ENCODE results near the gene MTMR2. TPM values are rescaled to one million over a fixed set of nuclear protein-coding genes. Genes with fewer than 3 reads are reported as not detected.

The MTMR2 gene
- total and polyA plus RNA-seq, 12 donors = 6.9 to 31.6 (median 23.7) TPM

DNA sequence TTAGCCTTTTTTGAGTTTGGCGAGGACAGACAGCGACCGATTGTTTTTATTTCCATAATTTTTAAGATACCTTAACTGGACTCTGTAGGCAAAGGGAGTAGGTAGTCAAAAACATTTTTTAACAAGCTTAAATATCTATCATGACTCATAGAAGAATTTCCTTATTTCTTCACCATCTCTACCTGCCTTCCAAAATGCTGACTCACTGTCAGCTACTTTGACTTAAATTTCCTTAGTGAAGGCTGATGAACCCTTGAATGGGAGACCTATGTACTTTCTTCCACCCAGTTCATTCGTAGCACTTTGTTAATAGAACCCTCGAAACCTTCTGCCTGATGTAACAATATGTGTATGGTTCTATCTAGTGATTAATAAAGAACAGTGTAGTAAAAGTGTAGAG lies 1.1 kb upstream of the MTMR2 start:
- H3K9me3 ChIP-seq (replicated peaks in 1 of 3) = no peaks in the 10 kb centered on the region
- intact Hi-C loops (cut with DNase I) = loop anchor here in 1 of 2 donors (10.0 kb wide), 1 partner anchor 70 kb away; no protein-coding TSS in a partner anchor
- no peaks in the 10 kb centered on the region for H3K27me3 ChIP-seq
- H3K36me3 ChIP-seq (replicated peaks in 1 of 2) = no peaks in the 10 kb centered on the region
- H3K4me3 ChIP-seq = peak overlapping the region in 1 of 4 donors; percentile 82
- no peak for DNase-seq
- H3K27ac ChIP-seq = peak overlapping the region in 1 of 5 donors; percentile 93
- TF ChIP-seq, protein P1, sequence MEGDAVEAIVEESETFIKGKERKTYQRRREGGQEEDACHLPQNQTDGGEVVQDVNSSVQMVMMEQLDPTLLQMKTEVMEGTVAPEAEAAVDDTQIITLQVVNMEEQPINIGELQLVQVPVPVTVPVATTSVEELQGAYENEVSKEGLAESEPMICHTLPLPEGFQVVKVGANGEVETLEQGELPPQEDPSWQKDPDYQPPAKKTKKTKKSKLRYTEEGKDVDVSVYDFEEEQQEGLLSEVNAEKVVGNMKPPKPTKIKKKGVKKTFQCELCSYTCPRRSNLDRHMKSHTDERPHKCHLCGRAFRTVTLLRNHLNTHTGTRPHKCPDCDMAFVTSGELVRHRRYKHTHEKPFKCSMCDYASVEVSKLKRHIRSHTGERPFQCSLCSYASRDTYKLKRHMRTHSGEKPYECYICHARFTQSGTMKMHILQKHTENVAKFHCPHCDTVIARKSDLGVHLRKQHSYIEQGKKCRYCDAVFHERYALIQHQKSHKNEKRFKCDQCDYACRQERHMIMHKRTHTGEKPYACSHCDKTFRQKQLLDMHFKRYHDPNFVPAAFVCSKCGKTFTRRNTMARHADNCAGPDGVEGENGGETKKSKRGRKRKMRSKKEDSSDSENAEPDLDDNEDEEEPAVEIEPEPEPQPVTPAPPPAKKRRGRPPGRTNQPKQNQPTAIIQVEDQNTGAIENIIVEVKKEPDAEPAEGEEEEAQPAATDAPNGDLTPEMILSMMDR (IDR thresholded peaks at IDR 0.05) = no peak
- no peak for TF ChIP-seq POLR2A (IDR thresholded peaks at IDR 0.05)
- peaks cover 8 to 36% of the 10 kb centered on the region in 2 donors for H3K4me1 ChIP-seq (replicated peaks in 1 of 2)
- WGBS, 4 donors = 77 to 87% (median 83%) methylated on average over 5 of the region's 5 CpGs

DNA sequence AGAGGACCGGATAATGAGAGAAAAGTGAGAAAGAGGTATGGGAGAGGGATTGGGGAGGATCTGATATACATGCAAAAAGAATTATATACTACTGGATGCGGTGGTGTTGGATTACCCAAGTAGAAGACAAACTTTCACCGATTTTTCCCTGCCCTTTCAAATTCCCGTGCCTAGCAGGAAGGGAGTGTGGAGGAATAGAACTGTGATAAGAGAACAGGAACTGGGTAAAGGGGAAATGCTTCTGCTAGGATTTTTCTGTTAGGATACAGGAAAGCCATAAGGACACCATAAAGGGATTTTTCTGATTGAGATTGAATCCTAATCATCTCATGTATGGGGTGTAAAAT lies 480 bp upstream of the MTMR2 start:
- no peak for DNase-seq
- intact Hi-C loops (cut with DNase I) = loop anchor here in 1 of 2 donors (10.0 kb wide), 1 partner anchor 70 kb away; no protein-coding TSS in a partner anchor
- Histone ChIP-seq H3K4me1 (replicated peaks in 1 of 2) (peaks cover 8 to 36% of the 10 kb centered on the region in 2 donors), H3K27ac (peak overlapping the region; percentile 56 to 95 (median 90)), H3K9me3 (replicated peaks in 1 of 3) (no peaks in the 10 kb centered on the region), H3K27me3 (no peaks in the 10 kb centered on the region), H3K4me3 (peak overlapping the region; percentile 52 to 82 (median 78)), H3K36me3 (replicated peaks in 1 of 2) (no peaks in the 10 kb centered on the region)
- no peak for TF ChIP-seq POLR2A (IDR thresholded peaks at IDR 0.05)
- TF ChIP-seq, protein P1 (IDR thresholded peaks at IDR 0.05) = no peak
- 0 to 2% (median 1%) methylated on average over 4 of the region's 4 CpGs for WGBS, 4 donors

DNA sequence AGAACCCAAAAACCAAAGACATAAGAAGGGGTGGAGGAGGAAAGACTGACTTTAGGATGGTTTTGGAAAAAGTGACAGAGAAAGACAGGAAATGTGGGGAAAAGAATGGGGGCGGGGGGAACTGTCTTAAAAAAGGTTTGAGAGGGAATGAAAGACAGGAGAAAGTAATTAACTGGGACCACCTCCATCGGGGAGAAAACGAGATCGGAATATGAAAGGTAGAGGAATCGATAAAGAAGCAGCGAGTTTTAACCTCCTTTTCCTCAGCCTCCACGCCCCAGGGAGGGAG lies 524 bp downstream of the MTMR2 start:
- 0 to 2% (median 0%) methylated on average over 7 of the region's 7 CpGs for whole genome bisulfite sequencing, 4 donors
- H3K27me3 ChIP-seq = no peaks in the 10 kb centered on the region
- no peaks in the 10 kb centered on the region for H3K9me3 ChIP-seq (replicated peaks in 1 of 3)
- peaks cover 8 to 36% of the 10 kb centered on the region in 2 donors for H3K4me1 ChIP-seq (replicated peaks in 1 of 2)
- H3K36me3 ChIP-seq (replicated peaks in 1 of 2) = no peaks in the 10 kb centered on the region
- DNase-seq = no peak
- TF ChIP-seq POLR2A (IDR thresholded peaks at IDR 0.05) = no peak
- TF ChIP-seq, protein P1 (IDR thresholded peaks at IDR 0.05) = no peak
- peak overlapping the region; percentile 56 to 95 (median 90) for H3K27ac ChIP-seq
- intact Hi-C loops (cut with DNase I) = loop anchor here in 1 of 2 donors (10.0 kb wide), 1 partner anchor 69 kb away; no protein-coding TSS in a partner anchor
- H3K4me3 ChIP-seq = peak overlapping the region; percentile 52 to 82 (median 78)

DNA sequence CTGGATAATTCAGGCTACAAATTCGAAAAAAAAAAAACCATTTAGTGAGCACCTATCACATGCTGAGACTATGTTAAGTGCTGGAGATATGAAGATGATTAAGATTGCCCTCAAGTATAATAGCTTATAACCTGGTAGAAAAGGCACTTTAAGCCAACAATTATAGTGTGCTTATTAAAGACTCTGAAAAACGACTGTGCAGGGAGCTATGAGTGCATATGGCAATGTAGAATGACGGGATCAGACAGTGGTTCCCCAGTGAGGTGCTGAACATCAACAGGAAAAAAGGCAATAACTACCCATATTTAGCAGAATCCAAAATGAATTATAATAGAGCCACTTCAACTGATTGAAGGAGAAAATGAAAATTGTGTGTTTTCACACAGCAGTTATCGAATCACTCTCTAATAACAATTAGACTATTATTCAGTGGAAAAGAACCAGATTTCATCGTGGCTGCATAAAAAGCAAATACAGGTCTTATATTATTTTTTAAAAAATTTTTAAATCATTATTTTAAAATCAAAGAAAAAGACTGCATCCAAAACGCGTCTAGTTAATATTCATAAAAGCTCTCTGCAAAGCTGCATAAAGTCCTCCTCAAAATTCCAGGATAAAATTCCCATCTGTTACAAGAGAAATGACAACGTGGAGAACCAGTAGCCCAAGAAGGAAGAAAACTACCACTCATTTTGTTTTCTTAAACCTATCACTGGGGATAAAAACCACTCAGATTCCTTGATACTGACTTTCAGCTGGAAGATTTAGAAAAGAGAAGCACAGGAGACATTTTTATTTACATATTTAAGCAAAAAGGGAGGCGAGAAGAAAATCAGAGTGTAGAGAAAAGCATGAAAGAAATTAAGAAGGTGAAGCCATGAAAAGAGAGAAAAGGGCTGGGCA lies 1.1 kb downstream of the MTMR2 start:
- H3K4me3 ChIP-seq = peak overlapping the region in 2 of 4 donors; percentile 81 to 82
- TF ChIP-seq POLR2A (IDR thresholded peaks at IDR 0.05) = no peak
- TF ChIP-seq, protein P1 (IDR thresholded peaks at IDR 0.05) = no peak
- H3K27ac ChIP-seq = peak overlapping the region; percentile 56 to 95 (median 90)
- intact Hi-C loops (cut with DNase I) = loop anchor here in 1 of 2 donors (10.0 kb wide), 1 partner anchor 68 kb away; no protein-coding TSS in a partner anchor
- H3K36me3 ChIP-seq (replicated peaks in 1 of 2) = no peaks in the 10 kb centered on the region
- peaks cover 8 to 36% of the 10 kb centered on the region in 2 donors for H3K4me1 ChIP-seq (replicated peaks in 1 of 2)
- WGBS, 4 donors = 32 to 42% (median 36%) methylated on average over 9 of the region's 9 CpGs
- H3K27me3 ChIP-seq = no peaks in the 10 kb centered on the region
- no peak for DNase-seq
- H3K9me3 ChIP-seq (replicated peaks in 1 of 3) = no peaks in the 10 kb centered on the region

Measured in adrenal gland (tissue), 12 donors.